Ramos (cell line): Measurements from ENCODE around the gene REPS1.
"Not testable (repeated sequence)": the region's sequence is repeated elsewhere in the genome, so short reads cannot be mapped to it uniquely, and the experiment has no call there.

Experiments used
- in situ Hi-C: fragments of 300-500 bp; cut with MboI; formaldehyde crosslinking; loops from one replicate; pipeline ENCODE4 v1.14.3; 2022; ENCODE audit warnings: low sequenced_read_pairs; ENCODE audit not compliant: unreplicated experiment

The REPS1 gene

DNA sequence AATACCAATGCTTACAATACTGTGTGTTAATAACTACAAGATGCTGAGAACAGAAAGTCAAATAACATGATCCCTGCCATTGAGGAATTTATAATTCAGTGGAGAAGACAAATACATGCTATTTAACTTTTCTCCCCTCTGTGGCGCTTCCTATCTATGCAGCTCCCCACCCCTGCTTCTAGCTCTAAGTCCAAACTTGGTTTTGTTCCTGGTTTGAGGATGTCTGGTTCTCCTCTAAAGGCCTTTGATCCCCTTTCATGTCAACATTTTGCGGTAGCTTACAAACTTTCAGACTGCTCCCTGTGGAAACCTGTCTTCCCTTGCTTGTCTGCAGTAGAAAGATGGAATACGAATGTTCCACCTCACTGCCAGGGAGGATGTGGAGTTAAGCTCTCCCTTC lies 18.4 kb upstream of the REPS1 start:
- in situ Hi-C loops = no loop called here

DNA sequence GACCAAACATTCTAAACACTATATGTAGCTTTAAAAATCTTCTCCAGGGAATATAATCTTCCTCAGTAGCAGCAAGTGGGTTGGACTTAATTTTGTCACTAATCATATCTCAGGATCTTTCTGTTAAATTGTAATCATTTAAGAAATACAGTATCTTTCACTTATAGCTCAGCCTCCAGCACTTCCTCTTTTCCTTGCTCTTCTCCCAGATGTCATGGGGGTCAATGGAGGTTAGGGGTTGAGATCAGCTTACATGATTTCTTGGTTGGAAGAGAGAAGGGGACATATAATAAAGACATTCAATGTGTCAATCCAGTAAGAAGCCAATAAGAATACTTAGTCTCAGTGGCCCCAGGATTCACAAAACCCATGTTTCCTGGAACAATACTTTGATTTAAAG lies 15.7 kb upstream of the REPS1 start:
- in situ Hi-C loops = no loop called here

DNA sequence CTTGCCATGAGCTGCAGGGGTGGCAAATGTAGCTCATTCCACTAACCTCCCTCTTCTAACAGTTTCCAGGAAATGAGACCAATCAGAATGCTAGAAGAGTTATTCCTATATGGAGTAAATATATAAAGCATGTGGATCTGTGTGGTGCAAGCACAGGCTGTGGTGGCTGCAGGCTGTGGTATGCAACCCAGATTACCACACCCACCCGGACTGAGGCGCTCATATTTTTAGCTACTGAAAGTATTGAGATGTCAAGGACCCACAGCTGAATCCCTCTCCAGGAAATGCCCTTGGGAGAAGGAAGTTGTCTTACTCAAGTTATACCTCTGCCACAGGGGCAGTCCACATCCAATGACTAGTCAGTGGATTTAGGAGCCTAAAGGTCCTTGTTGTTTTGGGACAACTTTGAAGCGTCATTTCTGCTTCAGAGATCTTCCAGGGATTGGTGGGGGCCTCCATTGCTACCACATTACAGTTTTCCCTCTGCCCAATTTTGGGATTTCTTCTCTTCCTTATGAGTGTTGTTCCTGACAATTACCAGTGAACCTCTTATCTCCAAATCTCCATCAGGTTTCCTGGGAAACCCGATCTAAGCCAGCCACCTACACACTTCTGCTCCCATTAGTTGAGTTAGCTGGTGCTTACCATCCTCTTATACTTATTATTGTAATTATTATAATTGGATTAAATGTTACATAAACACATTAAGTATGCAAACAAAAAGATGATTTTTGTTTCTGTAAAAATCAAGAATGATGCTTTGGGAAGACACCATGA lies 12.1 kb upstream of the REPS1 start:
- in situ Hi-C loops = no loop called here

DNA sequence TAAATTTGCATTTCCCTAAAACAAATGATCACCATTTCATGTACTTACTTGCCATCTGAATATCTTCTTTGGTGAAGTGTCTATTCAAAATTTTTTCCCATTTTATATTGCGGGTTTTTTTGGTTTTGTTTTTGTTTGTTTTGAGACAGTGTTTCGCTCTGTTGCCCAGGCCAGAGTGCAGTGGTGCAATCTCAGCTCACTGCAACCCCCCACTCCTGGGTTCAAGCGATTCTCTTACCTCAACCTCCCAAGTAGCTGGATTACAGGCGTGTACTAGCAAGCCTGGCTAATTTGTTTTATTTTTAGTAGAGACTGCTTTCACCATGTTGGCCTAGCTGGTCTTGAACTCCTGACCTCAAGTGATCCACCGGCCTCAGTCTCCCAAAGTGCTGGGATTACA lies 9.1 kb upstream of the REPS1 start:
- in situ Hi-C loops = no loop called here

DNA sequence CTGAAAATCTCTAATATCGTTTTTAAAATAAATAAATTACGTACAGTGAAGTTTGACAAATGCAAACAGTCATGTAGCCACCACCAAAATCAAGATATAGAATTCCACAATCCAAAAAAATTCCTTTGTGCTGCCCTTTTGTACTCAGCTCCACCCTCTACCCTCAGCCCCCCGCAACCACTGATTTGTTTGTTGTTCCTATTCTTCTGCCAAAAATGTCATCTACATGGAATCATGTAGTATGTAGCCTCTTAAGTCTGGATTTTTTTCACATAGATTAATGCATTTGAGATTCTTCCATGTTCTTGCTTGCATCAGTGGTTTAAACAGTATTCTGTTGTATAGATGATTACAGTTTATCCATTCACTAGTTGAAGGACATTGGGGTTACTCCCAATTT lies 8.5 kb upstream of the REPS1 start:
- in situ Hi-C loops = no loop called here

DNA sequence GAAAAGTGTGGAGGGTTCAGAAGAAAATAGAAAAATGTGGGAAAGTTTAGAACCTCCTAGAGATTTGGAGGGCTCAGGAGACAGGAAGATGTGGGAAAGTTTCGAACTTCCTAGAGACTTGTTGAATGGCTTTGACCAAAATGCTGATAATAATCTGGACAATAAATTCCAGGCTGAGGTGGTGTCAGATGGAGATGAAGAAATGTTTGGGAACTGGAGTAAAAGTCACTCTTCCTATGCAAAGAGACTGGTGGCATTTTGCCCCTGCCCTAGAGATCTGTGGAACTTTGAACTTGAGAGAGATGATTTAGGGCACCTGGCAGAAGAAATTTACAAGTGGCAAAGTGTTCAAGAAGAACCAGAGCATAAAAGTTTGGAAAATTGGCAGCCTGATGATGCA lies 5.4 kb upstream of the REPS1 start:
- in situ Hi-C loops = not testable (repeated sequence)

DNA sequence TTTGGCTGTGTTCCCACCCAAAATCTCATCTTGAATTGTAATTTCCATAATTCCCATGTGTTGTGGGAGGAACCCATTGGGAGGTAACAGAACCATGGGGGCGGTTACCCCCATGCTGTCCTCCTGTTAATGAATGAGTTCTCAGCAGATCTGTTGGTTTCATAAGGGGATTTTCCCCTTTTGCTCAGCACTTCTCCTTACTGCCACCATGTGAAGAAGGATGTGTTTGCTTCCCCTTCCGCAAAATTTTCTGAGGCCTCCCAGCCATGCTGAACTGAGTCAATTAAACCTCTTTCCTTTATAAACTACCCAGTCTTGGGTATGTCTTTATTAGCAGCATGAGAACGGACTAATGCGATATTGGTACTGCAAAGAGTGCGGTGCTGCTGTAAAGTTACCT lies 4.9 kb upstream of the REPS1 start:
- in situ Hi-C loops = not testable (repeated sequence)

DNA sequence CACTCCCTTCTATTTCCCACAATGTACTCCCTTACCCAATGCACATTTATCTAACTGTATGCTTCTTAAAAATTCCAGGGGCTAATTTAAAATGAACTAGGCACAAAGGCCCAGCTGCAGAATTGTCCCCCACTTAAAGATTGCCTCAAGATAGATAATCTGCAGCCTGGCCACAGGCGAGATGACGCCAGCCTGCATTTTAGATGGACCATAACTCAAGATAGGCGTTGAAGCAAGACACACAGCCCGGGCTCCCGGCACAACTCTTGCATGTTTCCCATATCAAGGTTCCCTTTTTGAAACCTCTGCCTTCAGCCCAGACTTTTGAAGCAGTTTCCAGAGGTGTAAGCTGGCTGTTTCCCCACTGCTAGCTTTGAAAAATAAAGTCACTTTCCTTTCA lies 3.2 kb upstream of the REPS1 start:
- in situ Hi-C loops = no loop called here

DNA sequence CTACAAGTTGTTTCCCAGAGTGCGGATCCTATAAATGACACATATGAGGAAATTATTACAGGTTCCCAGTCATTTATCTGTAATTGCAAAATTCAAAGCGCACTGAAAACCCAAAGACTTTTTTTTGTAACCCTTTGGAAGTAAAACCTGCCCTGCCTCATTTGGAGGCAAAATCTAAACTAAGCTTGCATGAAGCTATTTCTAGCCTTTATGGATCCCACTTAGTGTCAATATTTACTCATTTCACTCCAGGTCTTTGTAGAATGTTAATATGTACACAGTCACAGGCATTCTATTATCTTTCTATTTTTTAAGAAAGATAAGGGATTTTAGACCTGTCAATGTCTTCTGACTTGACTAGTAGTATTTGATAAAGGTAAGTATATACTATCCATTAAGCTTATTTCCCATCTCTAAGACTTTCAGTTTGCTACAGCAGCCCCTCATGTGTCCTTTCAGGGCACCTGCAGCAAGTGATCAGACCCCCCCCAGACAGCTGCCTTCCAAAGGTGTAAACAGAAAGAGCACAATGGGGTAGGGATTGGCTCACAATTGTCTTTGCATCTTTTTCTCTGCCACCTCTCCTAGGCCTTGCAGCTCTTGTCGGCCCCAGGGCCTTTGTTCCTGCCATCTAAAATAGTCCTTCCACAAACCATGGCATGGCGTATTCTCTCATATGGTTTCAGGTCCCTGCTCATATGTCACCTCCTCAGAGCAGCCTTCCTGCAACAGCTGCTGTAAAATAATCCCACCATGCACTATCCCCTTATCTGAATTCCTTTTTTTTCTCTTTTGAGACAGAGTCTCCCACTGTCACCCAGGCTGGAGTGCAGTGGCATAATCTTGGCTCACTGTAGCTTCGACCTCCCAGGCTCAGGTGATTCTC lies 1.3 kb upstream of the REPS1 start:
- in situ Hi-C loops = no loop called here

DNA sequence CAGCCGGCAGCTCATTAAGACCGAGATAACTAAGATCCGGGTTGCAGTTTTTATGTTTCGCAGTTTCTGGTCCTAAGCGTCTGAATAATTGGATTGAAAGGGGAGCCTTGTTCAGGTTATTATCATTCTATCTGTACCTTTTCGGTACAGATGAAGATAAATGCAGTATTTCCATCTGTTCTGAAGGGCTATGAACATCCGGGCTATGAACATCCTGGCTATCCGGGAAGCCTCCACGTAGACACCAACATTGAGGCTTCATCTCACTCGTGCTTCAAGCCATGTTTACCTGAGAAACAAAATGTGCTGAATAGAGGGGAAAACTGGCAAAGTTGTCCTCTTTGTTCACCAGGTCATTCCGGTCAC lies 399 bp upstream of the REPS1 start:
- in situ Hi-C loops = no loop called here

DNA sequence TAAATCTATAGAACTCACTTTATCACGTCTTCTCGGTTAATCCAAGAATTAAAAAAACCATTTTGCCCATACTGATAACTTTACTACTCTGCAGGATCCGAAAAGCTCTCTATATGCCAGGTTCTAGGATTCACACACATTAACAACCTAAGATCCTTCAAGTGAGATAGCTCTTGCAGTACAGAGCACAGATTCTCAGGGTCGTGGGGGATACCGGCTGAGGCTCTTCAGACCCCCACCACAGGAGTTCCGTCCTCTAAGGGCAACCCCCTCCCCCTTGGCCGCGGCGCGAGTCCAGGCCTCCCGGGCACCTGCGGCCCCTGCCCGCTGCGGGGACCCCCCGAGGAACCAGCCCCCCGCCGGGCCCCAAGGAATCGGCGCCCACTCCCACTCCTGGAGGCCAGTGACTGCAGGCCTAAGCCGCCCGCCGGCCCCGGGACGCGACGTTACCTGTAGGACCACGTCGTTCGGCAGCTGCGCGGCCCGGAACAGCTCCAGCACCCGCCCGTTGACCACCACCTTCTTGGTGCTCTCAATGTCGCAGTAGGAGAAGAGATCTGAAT lies 892 bp downstream of the REPS1 start:
- in situ Hi-C loops = no loop called here

DNA sequence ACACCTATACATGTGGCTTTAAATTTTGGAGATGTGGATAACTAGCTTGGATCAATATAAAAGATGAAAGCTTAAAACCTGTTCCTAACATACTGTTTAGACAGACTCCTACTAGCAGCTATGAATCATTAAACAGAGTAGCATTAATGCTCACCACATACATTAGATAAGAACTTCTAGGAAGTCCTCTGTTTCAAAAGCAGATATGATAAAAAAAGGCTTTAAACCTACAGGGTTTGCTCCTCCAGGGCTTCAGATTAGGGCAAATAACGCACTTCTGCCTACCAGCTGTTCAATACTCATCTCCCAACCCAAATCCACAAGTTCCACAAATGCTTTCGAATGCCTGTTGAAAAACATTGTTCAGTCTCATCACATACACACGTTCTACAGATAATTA lies 1.5 kb downstream of the REPS1 start:
- in situ Hi-C loops = no loop called here

DNA sequence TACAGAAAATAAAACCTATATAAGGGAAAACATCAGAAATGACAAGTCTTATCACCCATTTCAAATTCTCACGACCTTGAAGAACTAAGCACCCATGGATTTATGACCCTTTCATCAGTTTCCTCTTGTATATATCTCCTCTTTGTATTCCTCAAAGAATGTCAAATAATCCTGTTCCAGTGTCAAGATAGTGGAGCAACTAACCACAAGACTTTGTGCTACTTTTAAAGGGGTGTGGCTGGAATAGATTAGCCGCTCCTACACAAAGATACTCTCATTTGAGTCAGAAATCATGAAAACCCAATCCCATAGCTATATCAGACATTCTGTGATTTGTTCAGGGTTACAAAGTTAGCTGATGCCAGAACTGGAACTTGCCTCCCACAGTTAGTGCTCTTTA lies 6.6 kb downstream of the REPS1 start:
- in situ Hi-C loops = no loop called here

DNA sequence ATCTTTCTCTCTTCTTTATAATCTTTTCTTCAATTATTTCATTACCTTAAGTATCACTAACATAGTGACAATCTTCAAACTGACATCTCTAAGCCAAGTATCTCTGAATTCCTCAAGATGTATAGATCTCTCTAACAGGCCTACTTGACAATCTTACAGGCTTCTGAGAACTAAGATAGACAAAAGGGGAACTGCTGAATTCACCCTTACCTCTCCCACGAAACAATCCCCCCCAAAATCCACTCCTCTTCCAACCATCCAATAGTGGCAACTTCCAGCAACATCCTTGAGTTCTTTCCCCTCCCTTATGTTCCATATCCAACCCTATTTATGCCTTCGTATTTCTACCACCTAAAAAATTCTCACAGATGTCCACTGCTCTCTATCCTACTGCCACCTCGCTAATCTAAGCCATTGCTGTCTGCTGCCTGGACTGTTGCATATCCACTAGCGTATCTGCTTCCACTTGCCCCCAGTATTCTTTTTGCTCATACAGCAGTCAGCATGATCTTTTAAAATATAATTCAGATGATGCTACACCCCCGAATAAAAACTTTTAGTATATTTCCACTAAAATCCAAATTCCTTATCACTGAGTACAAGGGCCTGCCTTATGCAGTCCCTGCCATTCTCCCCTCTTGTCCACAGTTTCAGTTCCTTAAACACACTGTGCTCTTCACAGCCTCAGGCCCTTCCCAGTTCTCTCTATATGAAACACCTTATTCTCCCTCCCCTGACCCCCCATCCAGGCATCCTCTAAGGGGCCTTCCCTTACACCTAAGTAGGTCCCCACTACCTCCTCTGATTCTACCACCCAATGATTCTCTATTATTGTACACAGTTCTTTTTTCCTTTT lies 8.0 kb downstream of the REPS1 start:
- in situ Hi-C loops = no loop called here

DNA sequence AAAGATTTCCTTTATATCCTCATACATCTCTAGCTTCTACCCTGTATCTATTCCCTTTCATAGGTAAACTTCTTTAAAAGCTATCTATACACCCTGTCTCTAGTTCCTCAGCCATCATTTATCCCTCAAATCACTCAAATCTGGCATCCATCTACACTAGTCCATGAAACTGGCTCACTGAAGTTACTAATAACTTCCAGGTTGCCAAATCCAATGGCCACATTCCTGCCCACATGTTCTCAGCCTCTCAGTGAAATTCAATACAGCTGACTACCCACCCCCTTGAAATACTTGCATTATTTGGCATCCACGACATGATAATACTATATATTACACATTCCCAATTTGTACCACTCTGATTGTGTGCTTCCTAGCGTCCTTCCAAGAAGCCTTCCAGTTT lies 8.7 kb downstream of the REPS1 start:
- in situ Hi-C loops = no loop called here

DNA sequence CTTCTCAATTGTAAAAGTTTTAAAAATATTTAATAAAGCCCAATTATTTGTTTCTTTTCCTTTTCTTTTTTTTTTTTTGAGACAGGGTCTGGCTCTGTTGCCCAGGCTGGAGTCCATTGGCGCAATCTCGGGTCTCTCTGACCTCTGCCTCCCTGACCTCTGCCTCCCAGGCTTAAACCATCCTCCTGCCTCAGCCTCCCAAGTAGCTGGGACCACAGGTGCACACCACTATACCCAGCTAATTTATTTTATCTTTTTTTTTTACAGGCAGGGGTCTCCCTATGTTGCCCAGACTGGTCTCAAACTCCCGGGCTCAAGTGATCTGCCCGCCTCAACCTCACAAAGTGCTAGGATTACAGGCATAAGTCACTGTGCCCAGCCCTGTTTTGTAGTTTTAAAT lies 9.8 kb downstream of the REPS1 start:
- in situ Hi-C loops = no loop called here

DNA sequence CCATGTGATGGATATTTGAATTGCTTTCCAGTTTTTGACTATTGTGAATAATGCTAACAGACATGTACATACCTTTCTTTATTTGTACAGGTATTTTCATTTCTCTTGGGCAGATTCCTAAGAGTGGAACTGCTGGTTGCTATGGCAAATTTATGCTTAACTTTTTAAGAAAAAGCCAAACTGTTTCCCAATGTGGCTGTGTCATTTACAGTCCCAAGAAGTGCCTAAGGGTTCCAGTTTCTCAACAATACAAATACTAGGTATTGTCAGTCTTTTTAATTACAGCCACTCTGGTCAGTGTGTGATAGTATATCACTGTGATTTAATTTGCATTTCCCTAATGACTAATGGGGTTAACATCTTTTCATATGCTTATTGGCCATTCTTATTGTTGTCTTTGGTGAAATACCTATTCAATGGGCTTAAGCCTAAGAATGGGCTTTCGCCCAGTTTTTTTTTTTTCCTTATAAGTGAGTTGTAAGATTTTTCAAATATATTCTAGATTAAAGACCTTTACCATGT lies 10.3 kb downstream of the REPS1 start:
- in situ Hi-C loops = no loop called here

DNA sequence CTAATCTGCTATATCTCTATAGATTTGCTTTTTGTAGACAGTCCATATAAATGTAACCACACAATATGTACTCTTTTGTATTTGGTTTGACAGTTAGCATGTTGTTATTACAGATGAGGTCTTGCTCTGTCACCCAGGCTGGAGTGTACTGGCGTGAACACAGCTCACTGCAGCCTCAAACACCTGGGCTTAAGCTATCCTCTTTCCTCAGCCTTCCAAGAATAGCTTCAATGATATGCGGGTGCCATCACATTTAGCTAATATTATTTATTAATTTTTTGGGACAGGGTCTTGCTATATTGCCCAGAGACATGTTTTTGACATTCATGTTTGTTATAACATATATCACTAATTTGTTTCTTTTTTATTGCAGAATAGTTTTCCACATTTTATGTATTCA lies 10.8 kb downstream of the REPS1 start:
- in situ Hi-C loops = no loop called here

DNA sequence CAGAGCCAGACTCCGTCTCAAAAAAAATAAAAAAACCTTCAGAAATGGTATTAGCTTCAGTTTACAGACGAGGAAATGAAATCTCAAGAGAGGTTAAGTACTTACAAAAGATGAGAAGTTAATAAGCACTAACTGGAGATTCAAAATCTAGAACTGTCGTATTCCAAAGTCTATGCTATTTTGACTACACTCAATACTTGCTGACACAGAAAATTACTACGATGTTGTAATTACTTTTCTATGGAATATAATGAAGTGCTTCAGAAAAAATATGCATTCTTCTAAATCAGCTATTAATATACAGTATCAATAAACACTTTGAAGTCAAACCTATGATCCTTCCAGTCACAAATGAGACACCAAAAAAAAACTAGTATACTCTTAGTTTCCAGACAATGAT lies 12.2 kb downstream of the REPS1 start:
- in situ Hi-C loops = no loop called here

DNA sequence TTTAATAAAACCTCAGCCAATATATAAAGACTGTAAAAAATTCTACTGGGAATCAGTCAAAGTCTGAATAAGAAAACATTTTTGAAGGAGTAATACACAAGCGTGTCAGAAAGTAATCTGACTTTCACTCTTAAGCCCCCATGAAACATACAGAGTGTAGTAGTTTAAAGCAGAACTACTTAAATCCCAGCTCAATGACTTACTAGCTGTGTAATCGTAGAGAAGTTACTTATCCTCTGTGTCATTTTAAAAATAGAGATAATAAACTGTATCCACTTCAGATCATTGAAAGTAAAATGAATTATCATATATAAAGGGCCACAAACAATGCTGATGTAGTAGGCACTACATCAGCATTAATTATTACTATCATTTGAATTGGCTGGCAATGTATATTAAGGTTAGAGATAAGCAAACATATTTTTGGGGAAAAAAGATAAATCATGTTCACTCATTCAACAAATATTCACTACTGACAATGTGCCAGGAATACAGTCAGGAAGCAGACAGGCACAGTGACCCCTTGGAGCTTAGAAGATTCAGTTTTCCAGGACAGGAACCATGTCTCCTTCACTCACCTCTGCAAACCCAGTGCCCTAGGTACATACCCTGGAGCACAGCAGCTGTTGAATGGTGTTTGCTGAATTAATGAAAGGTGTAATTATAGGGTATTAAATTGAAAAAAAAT lies 14.4 kb downstream of the REPS1 start:
- in situ Hi-C loops = no loop called here
